ENCODE data around the gene TNRC6C. TPM values are rescaled to one million over a fixed set of nuclear protein-coding genes. Genes with fewer than 3 reads are reported as not detected.

Gene TNRC6C
- total and polyA plus RNA-seq, 2 of the 13 experiments (the other 11 are each of a cell fraction or from before 2014, with no cell fraction given), result 0.66 to 4.9 TPM

GRCh38 chr17:78108726-78109488 is 150.4 kb downstream of the TNRC6C start (continued):
- TF ChIP-seq ZMYM4 (CRISPR knock-in tag; IDR thresholded peaks at IDR 0.05) (peak; percentile 34; the same call in 1 of the 2 replicates), U2AF2 (IDR thresholded peaks at IDR 0.05; ENCODE audit: low read depth, low read length) (no peak), ZC3H4 (CRISPR knock-in tag; IDR thresholded peaks at IDR 0.05; ENCODE audit: borderline replicate concordance) (no peak), SALL1 (CRISPR knock-in tag; IDR thresholded peaks at IDR 0.05) (peak; percentile 48; the same call in 1 of the 2 replicates), TSC22D2 (CRISPR knock-in tag; IDR thresholded peaks at IDR 0.05; ENCODE audit: borderline replicate concordance) (no peak), GATAD2A (CRISPR knock-in tag; IDR thresholded peaks at IDR 0.05) (peak; percentile 79)
- TF ChIP-seq, protein P1, sequence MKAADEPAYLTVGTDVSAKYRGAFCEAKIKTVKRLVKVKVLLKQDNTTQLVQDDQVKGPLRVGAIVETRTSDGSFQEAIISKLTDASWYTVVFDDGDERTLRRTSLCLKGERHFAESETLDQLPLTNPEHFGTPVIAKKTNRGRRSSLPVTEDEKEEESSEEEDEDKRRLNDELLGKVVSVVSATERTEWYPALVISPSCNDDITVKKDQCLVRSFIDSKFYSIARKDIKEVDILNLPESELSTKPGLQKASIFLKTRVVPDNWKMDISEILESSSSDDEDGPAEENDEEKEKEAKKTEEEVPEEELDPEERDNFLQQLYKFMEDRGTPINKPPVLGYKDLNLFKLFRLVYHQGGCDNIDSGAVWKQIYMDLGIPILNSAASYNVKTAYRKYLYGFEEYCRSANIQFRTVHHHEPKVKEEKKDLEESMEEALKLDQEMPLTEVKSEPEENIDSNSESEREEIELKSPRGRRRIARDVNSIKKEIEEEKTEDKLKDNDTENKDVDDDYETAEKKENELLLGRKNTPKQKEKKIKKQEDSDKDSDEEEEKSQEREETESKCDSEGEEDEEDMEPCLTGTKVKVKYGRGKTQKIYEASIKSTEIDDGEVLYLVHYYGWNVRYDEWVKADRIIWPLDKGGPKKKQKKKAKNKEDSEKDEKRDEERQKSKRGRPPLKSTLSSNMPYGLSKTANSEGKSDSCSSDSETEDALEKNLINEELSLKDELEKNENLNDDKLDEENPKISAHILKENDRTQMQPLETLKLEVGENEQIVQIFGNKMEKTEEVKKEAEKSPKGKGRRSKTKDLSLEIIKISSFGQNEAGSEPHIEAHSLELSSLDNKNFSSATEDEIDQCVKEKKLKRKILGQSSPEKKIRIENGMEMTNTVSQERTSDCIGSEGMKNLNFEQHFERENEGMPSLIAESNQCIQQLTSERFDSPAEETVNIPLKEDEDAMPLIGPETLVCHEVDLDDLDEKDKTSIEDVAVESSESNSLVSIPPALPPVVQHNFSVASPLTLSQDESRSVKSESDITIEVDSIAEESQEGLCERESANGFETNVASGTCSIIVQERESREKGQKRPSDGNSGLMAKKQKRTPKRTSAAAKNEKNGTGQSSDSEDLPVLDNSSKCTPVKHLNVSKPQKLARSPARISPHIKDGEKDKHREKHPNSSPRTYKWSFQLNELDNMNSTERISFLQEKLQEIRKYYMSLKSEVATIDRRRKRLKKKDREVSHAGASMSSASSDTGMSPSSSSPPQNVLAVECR (CRISPR knock-in tag; IDR thresholded peaks at IDR 0.05; ENCODE audit: borderline replicate concordance), result peak; percentile 44; the same call in 1 of the 2 replicates
- TF ChIP-seq, protein P2, sequence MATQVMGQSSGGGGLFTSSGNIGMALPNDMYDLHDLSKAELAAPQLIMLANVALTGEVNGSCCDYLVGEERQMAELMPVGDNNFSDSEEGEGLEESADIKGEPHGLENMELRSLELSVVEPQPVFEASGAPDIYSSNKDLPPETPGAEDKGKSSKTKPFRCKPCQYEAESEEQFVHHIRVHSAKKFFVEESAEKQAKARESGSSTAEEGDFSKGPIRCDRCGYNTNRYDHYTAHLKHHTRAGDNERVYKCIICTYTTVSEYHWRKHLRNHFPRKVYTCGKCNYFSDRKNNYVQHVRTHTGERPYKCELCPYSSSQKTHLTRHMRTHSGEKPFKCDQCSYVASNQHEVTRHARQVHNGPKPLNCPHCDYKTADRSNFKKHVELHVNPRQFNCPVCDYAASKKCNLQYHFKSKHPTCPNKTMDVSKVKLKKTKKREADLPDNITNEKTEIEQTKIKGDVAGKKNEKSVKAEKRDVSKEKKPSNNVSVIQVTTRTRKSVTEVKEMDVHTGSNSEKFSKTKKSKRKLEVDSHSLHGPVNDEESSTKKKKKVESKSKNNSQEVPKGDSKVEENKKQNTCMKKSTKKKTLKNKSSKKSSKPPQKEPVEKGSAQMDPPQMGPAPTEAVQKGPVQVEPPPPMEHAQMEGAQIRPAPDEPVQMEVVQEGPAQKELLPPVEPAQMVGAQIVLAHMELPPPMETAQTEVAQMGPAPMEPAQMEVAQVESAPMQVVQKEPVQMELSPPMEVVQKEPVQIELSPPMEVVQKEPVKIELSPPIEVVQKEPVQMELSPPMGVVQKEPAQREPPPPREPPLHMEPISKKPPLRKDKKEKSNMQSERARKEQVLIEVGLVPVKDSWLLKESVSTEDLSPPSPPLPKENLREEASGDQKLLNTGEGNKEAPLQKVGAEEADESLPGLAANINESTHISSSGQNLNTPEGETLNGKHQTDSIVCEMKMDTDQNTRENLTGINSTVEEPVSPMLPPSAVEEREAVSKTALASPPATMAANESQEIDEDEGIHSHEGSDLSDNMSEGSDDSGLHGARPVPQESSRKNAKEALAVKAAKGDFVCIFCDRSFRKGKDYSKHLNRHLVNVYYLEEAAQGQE (IDR thresholded peaks at IDR 0.05; ENCODE audit: borderline replicate concordance in 1 of 2, low read depth in 1 of 2, low read length in 2 of 2), result no peak
